ENCODE data around the gene OMG.
"Not testable (repeated sequence)": the region's sequence is repeated elsewhere in the genome, so short reads cannot be mapped to it uniquely, and the experiment has no call there.

The OMG gene

GRCh38 chr17:31274252-31274651 lies 22.8 kb downstream of the OMG start:
- H3K4me3 ChIP-seq (ENCODE audit: low read depth, low read length): no peak overlapping the region
- DNase-seq (ENCODE audit: low read depth): peak; percentile 87
- no peak for TF ChIP-seq CTCF (conservative IDR thresholded peaks at IDR 0.05; ENCODE audit: low read depth, low read length)

GRCh38 chr17:31273516-31273915 lies 23.5 kb downstream of the OMG start:
- H3K4me3 ChIP-seq (ENCODE audit: low read depth, low read length): no peak overlapping the region
- TF ChIP-seq CTCF (conservative IDR thresholded peaks at IDR 0.05; ENCODE audit: low read depth, low read length): no peak
- DNase-seq (ENCODE audit: low read depth): peak; percentile 52

- no peak for DNase-seq (ENCODE audit: low read depth)
- TF ChIP-seq CTCF (conservative IDR thresholded peaks at IDR 0.05; ENCODE audit: low read depth, low read length): no peak
- no peak overlapping the region for H3K4me3 ChIP-seq (ENCODE audit: low read depth, low read length)
Measured at GRCh38 chr17:31272803-31273202, 24.2 kb downstream of the OMG start.

GRCh38 chr17:31272236-31272635 lies 24.8 kb downstream of the OMG start:
- no peak overlapping the region for H3K4me3 ChIP-seq (ENCODE audit: low read depth, low read length)
- TF ChIP-seq CTCF (conservative IDR thresholded peaks at IDR 0.05; ENCODE audit: low read depth, low read length): no peak
- no peak for DNase-seq (ENCODE audit: low read depth)

GRCh38 chr17:31269578-31269983 lies 27.5 kb downstream of the OMG start:
- DNase-seq (ENCODE audit: low read depth): peak; percentile 89
- no peak overlapping the region for H3K4me3 ChIP-seq (ENCODE audit: low read depth, low read length)

GRCh38 chr17:31269036-31269577 lies 27.9 kb downstream of the OMG start:
- TF ChIP-seq CTCF (conservative IDR thresholded peaks at IDR 0.05; ENCODE audit: low read depth, low read length): no peak
- no peak for DNase-seq (ENCODE audit: low read depth)
- H3K4me3 ChIP-seq (ENCODE audit: low read depth, low read length): no peak overlapping the region

More at GRCh38 chr17:31269578-31269983, 27.5 kb downstream of the OMG start:
- no peak for TF ChIP-seq CTCF (conservative IDR thresholded peaks at IDR 0.05; ENCODE audit: low read depth, low read length)

GRCh38 chr17:31266042-31266441 lies 31.0 kb downstream of the OMG start:
- peak; percentile 46 for TF ChIP-seq CTCF (conservative IDR thresholded peaks at IDR 0.05; ENCODE audit: low read depth, low read length)
- DNase-seq (ENCODE audit: low read depth): peak; percentile 41
- no peak overlapping the region for H3K4me3 ChIP-seq (ENCODE audit: low read depth, low read length)

GRCh38 chr17:31262923-31263322 lies 34.1 kb downstream of the OMG start:
- not testable (repeated sequence) for H3K4me3 ChIP-seq (ENCODE audit: low read depth, low read length); DNase-seq (ENCODE audit: low read depth)

All from choroid plexus epithelial cell (primary cell).